NCI-H526 treated with DMSO at 0.1 percent for 48 hours (cell line): ENCODE data around the gene GRP.
A peak's percentile ranks its signal among the peaks of the same experiment; 100 is the strongest.
"Not testable (repeated sequence)": the region's sequence is repeated elsewhere in the genome, so short reads cannot be mapped to it uniquely, and the experiment has no call there.

Experiments used
- DNase-seq: peaks from one replicate; lab custom pipeline; 2025; lab: John Stamatoyannopoulos, UW

The GRP gene

DNA sequence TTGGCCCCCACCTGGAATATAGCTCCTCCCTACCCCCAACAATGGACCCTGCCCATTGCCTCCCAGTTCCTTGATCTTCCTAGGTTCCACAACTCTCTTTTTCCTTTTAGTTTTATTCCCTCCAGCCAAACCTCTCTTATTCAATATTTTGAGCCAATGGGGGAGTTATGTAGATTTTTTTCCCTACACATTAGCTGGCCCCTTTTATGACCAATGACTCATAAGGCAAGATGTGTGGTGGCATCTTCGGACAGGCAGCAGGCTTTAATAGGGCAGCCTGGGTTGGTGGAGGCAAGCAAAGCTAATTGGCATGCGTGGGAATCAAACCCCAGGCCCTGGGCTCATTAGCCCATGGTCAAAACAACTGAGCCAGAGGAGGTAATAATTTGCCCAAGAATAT is 9.2 kb downstream of the GRP start:
- DNase-seq = no peak

DNA sequence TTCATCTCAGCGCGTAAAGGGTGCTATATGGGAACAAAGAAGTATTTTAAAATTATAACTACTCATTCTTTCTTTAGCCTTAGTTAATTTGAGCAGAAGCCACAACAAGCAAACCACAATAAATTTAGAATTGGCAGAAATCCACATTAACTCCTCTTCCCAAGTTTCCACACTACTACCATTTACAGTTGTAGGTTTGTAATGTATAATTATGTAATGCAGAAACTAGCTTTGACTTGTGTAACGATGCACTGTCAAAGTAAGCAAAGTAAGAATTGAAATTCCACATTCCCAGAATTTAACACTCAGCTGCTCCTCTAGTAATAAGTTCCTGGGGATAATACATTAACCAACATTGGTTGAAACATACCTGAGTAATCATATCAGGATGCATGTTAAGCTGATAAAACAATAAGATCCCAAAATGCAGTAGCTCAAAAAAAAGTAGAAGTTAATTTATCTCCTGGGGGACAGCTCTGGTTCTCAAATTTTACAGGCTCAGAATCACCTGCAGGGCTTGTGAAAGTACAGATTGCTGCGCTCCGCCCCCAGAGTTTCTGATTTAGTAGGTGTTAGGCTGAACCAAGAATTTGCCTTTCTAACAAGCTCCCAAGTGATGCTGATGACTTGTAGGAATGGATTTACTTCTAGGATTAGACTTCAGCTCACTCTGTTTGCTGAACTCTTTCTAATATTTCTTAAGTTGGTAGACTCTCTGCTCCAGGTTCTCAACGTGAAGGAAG is 9.9 kb downstream of the GRP start:
- no peak for DNase-seq

DNA sequence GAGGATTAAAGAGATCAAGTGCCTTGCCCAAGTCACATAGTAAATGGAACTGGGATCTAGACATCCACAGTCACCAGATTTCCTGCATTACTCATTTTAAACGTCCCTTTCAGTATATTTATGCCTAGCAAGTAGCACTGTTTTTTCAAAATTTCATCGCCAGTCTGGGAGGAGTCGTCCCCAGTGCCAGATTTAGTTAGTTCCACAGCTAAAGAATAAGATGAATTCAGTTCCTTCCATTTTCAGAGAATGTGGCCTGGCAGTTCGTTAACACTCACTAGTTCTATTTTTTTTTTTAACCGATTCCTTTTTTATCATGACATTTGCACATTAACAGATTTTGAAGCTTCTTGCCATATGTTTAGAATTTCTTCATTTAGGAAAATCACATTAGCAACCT is 11.2 kb downstream of the GRP start:
- no peak for DNase-seq

DNA sequence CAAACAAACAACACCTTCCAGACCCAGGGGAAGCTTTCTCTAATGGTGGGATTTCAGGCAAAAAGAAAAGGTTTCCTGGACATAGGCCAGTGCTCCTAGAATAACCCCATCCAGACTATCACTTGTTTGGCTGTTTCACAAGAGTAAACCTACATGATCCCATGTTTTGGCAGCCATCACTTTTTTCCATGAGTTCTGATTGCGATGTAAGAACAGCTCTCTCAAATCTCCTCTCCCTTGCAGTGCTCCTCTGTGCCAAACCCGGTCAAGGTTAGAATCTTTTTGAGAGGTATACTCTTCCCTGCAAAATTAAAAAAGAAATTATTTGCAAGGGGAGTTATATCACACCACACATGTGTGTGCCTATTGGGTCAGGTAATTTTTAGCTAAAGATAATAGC is 11.9 kb downstream of the GRP start:
- DNase-seq = no peak

DNA sequence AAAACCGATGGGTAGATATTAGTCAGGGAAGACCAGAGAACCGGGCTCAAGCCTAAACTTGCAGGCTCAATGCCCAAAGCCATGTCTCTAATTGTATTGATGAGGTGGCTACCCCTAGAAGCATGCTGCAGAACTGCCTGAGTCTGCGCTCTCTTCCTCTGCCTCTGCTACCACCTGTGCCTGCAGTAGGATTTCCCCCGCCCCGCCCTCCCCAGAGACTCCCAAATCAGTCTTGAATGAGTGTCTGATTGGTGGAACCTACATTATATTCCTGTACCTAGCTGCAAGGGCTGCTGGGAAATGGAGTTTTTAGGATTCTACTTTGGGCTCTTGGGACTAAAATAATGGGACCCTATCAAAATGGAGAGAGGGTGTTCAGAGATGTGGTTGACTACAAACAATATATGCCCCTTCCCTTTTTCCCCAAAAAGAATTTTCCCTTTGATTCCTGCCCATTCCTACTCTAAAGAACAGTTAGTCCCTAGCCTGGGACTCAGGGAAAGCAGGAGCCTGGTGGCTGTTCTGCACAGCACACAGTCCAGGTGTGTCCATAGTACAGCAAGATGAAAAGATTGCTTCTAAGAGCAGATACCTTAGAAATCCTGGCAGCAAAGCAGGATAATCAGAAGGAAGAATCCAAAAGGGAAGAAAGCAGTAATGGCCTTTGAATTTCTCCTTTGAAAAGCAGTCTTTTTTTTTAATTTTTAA is 12.5 kb downstream of the GRP start:
- DNase-seq = no peak

DNA sequence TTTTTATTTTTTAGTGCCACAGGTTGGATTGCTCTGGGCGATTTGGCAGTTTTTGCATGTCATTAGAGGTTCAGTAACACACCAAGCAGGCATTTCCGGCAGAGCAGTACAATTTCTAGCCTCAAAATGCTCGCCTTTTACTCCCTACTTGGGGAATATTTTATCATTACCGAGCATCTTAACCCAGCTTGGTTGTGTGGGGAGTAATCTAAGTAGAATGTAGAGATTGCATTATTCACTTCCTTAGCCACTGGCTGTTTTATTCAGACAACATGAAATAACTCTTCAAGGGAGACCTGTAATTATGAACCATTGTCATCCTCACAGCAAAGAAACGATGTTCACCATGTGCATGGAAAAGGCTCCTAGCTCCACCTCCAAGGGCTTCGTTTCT is 13.1 kb downstream of the GRP start:
- DNase-seq = no peak

DNA sequence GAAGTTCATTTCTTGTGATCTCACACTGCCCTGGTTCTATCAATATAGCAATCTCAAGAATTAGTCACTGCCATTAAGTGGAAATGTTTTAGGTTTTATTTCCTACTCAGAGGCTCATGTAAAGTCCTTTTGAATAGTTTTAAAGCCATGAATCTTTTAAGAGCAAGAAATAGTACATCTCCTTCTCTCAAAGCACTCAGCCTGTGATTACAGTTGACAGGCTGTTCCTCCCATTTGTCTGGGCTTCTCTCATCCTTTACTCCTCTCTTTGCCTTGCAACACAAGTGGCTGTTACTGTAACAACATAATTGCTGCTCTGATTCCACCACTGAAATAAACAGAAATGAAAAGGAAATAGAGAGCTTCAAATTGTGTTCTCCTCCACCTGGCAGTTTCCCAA is 18.4 kb downstream of the GRP start:
- DNase-seq = no peak

DNA sequence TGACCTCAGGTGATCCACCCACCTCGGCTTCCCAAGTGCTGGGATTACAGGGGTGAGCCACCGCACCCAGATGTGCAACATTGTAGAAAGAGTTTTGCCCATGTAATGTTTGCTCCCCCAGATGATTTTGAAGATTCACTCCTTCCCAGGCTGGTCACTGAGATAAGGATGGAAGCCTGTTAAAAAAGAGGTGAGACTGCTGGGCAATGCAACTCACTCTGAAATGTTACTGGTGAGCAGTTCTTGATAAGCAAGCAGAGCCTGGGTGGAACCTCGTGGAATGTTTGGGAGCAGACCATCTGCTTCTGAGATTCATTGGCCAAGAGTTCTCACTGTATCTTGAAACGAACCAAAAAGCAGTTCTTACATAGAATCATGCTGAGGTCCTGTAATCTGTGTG is 19.7 kb downstream of the GRP start:
- DNase-seq = no peak

DNA sequence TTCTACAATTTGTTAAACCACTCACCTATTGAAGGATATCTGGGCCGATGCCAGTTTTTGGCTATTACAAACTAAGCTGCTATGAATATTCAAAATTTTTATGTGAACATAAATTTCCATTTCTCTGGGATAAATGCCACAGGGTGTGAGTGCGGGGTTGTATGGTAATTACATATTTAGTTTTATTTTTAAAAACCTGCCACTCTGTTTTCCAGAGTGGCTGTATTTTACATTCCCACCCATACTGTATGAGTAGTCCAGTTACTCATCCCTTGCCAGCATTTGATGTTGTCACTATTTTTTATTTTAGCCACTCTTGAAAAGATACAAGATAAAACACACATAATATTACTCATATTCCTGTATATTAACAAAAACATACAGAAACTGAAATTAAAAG is 22.9 kb downstream of the GRP start:
- no peak for DNase-seq

DNA sequence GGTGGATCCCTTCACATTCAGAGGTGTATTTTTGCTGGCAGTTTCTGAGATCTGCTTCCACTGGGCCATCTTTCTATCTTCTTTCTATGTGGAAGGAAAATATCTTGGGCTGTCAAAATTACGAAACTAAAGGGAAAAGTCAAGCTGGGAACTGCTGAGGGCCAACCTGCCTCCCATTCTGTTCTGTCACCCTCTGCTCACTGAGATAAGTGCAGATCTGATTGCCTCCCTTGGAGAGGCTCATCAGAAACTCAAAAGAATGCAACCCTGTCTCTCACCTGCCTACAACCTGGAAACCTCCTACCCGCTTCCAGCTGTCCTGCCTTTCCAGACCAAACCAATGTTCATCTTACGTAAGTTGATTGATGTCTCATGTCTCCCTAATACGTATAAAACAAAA is 26.8 kb downstream of the GRP start:
- DNase-seq = no peak

DNA sequence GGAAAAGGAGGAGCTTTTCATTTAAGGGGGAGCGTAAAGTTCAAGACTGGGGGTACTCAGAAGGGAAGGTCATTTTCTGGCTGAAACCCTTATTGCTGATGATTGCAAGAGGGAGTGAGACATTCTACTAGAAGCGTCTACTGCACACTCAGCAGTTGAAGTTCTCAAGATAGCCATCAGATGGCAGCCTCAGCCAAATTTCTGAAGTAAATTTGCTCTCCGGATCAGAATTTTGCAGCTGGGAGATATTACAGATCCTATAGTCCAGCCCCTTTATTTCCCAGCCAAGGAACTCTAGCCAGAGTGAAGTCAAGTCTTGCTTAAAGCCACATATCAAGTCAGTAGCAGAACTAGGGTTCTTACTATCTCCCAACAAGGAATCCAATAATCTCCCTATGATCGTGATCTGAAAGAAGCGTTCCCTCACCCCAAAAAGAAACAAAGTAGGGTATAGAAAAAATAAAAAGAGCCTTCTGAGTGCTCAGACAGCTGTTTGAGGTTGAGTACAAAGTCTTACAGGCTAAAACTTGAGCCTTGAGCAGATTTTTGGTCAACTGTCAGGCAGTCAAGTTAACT is 29.3 kb downstream of the GRP start:
- DNase-seq = peak; percentile 61

DNA sequence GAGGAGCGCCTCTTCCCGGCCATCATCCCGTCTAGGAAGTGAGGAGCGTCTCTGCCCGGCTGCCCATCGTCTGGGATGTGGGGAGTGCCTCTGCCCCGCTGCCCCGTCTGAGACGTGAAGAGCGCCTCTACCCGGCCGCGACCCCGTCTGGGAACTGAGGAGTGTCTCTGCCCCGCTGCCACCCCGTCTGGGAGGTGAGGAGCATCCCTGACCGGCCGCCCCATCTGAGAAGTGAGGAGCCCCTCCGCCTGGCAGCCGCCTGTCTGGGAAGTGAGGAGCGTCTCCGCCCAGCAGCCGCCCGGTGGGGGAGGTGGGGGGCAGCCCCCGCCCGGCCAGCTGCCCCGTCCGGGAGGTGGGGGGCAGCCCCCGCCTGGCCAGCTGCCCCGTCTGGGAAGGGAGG is 35.5 kb downstream of the GRP start:
- not testable (repeated sequence) for DNase-seq

DNA sequence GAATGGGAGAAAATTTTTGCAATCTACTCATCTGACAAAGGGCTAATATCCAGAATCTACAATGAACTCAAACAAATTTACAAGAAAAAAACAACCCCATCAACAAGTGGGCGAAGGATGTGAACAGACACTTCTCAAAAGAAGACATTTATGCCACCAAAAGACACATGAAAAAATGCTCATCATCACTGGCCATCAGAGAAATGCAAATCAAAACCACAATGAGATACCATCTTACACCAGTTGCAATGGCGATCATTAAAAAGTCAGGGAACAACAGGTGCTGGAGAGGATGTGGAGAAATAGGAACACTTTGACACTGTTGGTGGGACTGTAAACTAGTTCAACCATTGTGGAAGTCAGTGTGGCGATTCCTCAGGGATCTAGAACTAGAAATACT is 41.9 kb downstream of the GRP start:
- DNase-seq = not testable (repeated sequence)

DNA sequence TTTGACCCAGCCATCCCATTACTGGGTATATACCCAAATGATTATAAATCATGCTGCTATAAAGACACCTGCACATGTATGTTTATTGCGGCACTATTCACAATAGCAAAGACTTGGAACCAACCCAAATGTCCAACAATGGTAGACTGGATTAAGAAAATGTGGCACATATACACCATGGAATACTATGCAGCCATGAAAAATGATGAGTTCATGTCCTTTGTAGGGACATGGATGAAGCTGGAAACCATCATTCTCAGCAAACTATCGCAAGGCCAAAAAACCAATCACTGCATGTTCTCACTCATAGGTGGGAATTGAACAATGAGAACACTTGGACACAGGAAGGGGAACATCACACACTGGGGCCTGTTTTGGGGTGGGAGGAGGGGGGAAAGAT is 42.3 kb downstream of the GRP start:
- DNase-seq = not testable (repeated sequence)

DNA sequence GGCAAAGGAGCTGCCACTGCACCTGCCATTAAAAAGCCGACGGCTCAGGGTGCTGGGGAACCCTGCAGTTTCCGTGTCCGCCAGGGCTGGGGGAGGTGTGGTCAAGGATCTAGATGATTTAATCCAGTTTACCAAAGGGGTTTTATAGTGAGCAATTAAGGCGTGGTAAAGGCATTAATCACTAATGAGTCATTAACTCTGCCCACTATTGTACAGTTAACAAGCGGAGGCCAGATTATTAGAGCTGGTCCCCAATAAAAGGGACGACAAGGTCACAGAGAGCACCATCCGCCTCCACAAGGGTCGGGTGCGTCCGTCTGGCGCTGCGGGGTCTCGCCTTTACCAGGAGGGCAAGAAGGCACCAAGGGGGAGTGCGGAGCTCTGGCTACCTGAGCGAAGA is 43.7 kb downstream of the GRP start:
- DNase-seq = no peak

DNA sequence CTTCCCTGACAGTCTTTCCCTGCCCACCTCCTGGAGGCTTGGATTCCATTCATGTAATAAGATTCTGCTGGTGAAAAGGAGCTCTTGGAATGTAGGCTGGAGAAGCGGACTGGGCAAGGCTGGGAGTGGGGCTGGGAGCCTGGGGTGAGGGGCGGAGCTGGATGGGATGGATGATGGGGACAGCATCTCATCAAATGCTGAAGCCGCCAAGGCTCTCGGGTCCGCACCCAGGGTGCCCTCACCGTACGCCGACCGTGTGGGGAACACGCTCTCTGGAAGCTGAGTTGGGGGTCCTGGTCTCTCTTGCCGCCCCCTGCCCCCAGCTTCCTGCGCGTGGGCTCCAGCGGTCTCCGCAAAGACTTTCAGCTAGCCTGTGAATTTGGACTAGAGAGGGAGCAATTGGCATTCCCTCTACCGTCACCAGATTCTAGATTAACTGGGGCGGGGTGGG is 44.2 kb downstream of the GRP start:
- no peak for DNase-seq

DNA sequence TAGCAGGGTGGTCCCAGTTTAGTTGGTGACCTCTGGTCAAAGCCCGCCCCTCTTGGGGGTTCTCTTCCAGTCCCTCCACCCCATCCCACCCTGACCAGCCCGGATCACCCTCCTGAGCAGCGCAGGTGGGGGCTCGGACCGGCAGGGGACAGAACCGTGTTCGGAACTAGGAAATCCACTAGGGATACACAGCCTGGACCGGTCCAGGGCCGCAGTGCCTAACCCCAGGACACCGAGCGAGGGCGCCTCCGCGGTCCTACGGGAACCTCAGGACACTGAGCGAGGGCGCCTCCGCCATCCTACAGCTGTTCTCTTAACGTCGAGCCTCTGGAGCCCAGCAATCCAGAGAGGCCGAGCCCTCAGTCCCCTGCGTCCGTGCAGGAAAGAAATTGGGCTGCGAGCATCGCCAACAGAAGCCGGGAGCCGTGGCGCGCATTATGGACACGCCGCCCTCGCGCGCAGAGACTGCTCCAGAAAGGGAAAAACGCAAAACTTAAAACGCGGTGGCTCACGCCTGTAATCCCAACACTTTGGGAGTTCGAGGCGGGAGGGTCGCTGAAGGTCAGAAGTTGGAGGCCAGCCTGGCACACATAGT is 44.8 kb downstream of the GRP start:
- no peak for DNase-seq

DNA sequence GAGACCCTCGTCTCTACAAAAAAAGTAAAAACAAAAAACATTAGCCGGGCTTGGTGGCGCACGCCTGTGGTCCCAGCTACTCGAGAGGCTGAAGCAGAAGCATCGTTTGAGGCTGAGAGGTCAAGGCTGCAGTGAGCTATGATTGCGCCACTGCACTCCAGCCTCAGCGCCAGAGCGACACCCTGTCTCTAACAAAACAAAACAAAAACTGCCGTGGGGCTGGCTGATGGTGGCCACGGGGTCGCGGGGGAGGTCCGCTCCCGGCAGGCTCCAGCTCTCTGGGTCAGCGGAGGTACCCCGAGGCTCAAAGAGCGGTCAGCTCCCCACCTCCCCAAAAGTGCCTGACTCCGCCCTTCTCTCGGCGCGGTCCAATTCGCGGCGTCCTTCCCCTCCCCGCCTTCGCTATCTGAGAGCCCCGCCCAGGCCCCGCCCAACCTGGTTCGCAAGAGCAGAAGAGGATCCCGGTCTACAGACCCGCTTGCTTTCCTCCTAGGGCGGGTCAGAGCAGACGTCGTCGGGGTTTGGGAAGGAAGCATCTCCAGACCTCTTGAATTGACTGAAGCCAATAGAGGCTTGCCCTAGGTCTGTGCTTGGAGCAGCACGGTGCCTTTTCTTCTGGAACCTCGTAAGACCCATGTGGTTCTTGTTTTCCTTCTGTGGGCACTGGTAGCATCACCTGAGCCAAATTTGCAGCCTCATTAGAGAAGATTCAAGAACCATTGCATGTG is 45.5 kb downstream of the GRP start:
- no peak for DNase-seq

DNA sequence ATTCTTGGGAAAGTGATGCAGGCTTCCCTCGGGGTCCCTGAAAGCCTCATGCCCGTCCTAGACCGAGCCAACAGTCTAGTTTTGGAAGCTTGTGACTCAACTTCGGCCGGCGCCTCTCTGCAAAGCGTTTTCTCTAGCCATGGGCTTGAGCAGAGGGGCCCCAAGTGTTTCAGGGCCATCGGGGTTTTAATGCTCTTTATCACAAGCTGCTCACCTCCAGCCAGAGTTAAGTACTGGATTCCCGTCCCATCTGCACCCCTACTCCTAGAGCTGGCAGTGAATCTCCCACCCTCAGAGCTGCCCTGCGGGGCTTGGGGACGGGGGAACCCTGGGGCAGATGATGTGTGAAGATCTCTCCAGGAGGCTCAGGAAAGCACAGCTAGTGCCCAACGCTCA is 46.0 kb downstream of the GRP start:
- no peak for DNase-seq

DNA sequence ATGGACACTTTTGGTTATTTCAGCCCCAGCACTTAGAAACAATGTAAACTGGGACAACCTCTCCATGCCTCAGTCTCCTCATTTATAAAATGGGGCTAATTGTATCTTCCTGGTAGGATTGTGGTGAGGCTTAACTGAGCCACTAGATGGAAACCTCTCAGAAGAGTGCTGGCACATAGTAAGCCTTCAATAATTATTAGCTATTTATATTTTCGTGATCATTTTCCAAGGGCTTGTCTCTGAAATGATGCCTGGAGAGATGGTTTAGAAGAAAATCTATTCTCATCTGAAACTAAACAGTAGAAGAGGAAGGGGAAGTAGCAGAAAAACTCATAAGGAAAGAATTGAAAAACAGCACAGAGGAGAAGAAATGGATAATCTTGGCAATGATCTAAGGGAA is 46.5 kb downstream of the GRP start:
- DNase-seq = no peak

DNA sequence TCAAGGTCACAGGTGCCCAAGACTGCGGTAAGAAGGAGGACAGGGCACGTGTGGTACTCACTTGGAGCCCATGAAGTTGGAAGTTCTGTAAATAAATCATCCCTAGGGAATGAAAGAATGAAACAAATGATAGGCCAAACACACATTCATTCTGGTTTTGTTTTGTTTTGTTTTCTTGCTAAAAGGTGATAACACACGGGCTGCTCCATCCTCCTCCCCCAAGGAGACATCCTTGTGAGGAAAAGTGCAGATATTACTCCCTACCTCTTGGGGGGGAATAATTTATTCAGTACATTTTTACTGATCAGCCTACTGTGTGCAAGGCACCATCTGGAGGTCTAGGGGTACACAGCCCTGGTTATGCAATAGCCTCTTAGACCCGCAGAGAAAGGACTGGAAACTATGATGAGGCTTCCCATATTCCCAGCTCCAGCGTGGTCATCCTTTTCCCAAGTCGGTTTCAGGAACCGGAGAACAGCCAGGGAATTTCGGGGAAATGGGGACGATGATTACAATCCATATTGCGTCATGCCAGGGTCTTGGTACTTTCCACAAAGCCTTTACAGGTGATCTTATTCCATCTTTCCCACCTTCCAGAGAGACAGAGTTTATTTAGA is 47.0 kb downstream of the GRP start:
- DNase-seq = no peak
